ENCODE results near the gene ZNF791. TPM values are rescaled to one million over a fixed set of nuclear protein-coding genes. Genes with fewer than 3 reads are reported as not detected.
A peak's percentile ranks its signal among the peaks of the same experiment; 100 is the strongest.
"Not testable (repeated sequence)": the region's sequence is repeated elsewhere in the genome, so short reads cannot be mapped to it uniquely, and the experiment has no call there.

ZNF791 gene
- total RNA-seq, 1 donor from 2014 or later, result 19.0 TPM

DNA sequence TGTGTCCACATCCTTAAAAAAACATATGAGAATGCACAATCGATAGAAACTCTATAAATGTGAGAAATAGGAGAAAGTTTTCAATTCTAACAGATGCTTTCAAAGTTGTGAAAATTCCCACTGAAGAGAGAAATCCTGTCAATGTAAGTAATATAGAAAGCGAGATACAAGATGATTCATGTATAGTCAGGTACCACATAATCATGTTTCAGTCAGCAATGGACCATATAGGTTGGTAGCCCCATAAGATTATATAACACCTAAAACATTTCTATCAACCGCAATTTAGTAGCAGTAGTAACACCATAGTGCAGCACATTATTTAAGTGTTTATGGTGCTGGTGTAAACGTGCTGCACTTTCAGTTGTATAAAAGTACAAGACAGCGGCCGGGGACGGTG is 18.5 kb downstream of the ZNF791 start:
- DNase-seq (ENCODE audit: low spot score), result no peak

DNA sequence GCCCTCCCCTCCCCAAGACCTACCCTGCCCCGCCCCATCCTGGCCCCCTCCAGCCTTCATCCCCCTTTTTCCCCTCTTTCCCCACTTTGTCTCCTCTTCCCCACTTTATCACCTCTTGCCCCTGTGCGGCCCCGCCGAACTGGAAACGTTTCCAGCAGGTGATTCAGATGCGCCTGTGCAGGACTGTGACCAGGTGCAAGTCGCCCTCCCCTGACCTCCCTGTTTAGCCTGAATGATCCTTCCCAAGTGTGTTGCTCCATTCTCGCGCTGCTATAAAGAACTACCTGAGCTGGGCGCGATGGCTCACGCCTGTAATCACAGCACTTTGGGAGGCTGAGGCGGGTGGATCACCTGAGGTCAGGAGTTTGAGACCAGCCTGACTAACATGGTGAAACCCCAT is 25.9 kb downstream of the ZNF791 start:
- DNase-seq (ENCODE audit: low spot score), result no peak

DNA sequence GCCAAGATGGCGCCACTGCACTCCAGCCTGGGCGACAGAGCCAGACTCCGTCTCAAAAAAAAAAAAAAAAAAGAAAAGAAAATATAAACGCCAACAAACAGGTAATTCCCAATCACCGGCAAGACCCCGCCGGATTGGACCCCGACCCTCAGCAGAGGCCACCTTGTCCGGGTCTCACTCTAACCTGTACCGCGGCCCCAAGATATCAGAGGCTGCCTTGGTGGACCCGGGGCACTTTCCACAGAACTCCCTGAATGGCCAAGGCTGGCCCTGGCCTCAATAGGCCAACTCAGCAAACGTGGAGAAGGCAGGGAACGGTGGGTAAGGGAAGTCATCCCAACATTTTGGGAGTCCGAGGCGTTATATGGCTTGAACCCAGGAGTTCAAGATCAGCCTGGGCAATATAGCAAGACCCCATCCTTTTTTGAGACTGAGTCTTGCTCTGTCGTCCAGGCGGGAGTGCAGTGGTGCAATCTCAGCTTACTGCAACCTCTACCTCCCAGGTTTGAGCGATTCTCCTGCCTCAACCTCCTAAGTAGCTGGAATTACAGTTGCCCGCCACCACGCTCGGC is 28.0 kb downstream of the ZNF791 start:
- DNase-seq (ENCODE audit: low spot score), result no peak

DNA sequence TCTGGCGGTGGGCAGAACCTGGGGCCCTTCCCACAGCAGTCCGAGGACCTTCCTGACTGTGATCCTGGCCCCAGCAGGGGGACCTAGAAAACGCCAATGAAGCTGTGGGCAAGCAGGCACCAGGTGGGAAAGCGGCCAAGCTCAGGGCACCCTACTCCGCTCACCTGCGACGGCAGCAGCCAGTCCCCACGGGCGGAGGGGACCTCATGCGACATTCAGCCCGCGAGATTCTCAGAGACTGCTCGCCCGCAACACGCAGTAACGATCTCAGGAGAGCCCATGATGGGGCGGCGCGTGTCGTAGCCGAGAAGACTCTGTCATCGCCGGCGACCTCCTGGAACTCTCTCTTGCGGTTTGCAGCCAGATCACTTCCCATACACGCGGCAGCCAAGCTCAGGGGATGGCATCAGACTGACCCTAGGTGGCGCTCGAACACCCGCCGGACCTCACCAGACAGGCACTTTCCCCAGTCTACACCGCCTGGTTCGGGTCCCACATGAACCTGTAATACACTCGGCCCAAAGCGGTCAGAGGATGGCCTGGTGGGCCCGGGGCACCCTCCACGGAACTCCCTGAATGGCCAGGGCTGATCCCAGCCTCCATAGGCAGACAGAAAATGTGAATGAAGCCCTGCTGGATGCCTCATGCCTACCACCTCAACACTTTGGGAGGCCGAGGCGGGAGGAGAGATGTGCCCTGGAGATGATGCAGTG is 29.3 kb downstream of the ZNF791 start:
- peak; percentile 69 for DNase-seq (ENCODE audit: low spot score)

DNA sequence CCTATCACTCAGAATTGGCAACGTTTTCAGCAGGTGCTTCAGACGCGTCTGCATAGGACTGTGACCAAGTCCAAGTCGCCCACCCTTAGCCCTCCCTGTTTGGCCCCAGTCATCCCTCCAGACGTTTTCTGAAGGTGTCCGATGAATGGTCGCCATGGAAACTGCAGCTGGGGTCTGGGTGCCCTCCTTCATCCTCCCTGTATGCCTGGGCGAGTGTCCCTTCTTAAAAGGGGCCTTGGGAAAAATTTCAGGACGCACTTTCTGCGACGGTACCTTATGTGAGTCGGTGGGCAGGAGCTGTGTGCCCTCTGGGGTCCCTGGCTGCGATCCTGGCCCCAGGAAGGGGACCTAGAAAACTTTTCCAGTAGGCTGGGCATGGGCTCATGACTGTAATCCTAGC is 30.7 kb downstream of the ZNF791 start:
- no peak for DNase-seq (ENCODE audit: low spot score)

DNA sequence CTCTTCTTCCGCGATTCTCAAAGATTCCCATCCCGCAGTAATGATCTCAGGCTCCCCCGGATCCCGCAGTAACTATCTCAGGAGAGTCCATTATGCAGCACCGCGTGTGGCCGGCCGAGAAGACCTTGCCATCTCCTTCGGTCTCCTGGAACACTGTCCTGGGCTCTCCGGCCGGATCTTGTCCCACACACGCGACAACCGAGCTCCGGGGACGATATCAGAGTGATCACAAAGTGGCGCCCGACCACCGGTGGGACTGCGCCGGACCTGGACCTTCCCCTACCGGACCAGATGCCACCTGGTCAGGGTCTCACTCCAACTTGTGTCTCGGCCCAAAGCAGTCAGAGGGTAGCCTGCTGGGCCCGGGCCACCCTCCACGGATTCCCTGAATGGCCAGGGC is 31.8 kb downstream of the ZNF791 start:
- no peak for DNase-seq (ENCODE audit: low spot score)

DNA sequence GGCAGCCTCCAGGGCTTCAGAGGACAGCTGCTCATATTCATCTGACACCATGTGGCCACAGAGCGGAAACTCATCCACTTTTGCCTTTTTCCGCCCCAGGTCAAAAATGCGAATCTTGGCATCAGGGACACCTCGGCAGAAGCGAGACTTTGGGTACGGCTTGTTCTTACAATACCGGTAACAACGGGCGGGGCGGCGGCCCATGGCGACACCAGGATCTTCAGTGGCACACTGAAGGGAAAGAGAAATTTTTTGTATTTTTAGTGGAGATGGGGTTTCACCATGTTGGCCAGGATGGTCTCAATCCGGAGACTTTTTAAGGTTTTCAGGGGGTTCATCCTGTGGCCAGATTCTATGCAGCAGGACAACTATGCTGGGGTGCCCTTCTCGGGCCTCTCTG is 33.0 kb downstream of the ZNF791 start:
- DNase-seq (ENCODE audit: low spot score), result not testable (repeated sequence)

DNA sequence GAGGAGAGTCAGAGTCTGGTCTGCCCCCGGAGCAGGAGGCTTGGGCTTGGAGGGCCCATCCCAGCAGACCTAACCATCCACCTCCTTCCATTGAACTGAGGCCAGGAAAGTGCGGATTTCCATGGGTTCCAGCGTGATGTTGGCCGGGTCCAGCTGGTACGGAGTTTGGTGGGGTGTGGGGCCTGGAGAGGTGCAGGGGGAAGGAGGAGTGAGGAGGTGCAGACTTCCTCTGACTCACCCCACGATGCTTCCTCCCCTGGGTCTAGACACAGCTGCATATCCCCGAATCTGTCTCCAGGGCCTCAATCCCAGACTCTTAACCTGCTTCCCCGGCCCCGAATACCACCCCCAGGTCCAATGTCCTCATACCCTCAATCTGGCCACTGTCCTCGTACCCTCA is 35.8 kb downstream of the ZNF791 start:
- no peak for DNase-seq (ENCODE audit: low spot score)

DNA sequence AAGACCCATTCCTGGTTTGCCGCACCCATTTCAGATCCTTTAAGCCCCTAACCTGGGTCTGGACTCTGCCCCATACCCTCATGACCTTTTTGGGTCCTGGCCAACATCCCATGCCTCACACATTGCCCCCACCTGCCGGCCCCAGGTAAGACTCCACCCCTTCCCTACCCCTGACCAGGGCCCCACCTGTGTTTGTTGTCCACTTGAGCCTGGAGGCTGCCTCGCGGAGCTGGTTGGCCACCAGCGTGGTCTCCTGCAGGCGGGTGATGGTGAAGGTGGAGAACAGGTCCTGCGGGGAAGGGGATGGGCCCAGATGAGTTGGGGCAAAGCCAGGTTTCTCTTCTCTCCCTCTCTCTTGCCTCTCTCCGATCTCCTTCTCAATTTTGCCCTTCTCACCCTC is 36.3 kb downstream of the ZNF791 start:
- no peak for DNase-seq (ENCODE audit: low spot score)

DNA sequence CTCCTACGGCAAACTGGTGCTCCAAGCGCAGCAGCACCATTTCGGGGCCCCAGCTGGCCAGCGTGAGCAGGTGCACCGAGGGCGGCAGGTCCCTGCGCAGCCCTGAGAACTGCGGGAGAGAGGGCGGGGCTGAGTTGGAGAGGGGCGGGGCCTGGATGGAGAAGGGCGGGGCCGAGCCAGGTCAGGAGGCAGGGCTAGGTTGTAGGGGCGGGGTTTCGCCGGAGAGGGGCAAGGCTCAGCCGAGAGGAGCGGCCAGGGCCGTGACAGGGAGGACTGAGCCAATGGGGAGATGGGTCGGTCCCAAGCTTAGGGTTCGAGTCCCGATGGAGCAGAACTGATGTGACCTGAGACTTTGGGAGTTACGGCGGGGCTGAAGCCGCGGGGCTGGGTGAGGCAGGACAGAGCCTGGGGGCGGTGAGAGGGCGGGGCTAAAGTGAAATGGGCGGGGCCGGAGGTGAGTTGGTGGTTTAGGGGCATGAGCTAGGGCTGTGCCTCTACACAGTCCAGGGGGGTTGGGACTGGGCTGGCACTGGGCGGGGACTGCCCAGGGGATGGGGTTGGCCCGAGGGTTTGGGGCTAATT is 36.9 kb downstream of the ZNF791 start:
- DNase-seq (ENCODE audit: low spot score), result no peak

DNA sequence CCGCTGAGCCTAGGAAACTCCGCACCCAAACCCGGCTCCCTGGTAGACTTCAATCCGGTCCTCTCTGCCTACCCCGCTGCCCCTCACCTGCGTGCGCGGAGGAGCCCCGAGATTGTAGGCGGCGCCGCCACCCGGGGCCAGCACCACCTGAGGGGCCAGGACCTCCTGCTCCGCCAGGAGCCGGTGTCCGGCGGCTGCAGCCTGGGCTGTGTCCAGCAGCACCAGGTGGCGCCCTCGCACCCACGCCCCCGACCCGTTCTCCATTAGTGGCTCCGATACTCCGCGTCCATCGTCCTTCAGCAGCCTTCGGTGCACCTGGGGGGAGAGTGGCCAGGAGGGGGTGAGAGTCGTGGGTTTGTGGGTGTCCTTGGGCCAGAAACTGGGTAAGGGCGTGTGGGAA is 37.4 kb downstream of the ZNF791 start:
- DNase-seq (ENCODE audit: low spot score), result no peak

DNA sequence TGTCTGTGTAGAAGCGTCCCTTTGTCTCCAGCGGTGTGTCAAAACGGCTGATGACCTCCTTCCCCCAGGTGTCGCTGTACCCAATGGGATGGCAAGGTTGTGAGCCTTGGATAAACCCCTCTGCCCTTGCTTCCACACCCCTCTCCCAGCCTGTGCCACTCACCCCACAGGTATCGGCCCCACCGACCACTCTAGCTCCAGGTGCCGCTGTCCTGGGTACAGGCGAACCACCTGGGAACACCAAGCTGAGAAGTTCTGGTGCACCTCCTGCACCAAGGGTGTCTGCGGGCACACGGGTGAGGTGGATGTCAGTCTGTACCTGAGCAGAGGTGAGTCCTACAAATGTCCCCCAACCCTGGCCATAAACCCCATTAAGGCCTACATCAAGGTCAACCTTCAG is 39.2 kb downstream of the ZNF791 start:
- DNase-seq (ENCODE audit: low spot score), result no peak

DNA sequence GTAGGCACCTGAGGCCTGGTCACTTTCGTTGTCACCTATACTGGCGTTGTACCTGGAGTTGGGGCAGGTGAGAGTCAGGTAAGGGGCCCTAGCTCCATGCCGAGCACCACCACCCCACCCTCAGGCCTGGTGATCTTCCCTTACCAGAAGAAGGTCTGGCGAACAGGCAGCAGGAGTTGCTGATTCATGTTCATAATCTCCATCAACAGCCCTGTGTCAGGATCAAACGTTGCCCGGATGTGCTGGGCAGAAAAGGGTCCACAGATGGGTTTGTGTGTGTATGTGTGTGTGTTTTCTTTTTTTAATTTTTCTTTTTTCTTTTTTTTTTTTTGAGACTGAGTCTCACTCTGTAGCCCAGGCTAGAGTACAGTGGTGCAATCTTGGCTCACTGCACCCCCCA is 41.5 kb downstream of the ZNF791 start:
- no peak for DNase-seq (ENCODE audit: low spot score)

DNA sequence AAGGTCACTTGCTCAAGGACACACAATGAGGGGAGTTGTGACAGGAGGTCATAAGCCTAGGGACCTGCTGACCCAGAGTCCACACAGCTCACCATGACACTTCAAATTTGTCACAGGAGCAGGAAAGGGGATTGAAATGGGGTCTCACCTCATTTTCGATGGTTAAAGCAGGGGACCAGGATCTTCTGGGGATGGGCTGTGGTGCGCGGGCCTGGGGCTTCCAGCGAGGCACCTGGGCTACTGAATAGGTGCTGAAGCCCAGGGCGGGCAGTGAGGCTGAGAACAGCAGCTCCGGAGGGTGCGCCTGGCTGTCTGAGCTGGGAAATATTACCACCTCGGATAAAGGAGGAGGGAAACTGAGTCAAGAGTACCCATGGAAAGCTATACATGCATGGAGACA is 44.8 kb downstream of the ZNF791 start:
- no peak for DNase-seq (ENCODE audit: low spot score)

DNA sequence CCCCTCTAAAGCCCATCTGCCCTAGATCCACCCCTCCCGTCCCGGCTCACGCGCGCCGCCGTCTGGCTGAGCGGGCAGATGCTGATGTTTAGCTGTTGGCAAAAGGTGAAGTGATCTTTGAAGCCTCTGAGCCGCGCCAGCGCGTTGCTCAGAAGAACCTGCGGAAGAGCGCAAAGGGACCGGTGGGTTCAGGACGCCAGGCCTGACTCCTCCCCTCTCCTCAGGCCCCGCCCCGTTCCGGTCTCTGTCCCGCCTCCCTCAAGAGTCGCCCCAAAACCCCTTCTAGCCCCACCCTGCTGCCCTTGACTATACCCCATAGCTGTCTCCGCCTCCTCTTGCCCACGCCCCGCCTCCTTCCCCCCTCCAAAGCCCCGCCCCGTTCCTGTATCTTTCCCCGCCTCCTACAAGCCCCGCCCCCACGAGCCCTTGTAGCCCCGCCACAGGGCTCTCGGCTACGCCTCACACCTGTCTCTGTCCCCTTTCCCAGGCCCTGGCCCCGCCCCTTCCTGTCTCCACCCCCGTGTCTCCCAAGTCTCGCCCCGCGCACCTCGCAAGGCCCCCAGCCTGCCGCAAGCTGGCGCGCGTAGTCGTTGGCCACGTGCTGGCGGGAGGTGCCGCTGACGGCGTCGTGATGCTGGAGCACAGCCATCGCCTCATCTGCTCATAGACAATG is 46.3 kb downstream of the ZNF791 start:
- DNase-seq (ENCODE audit: low spot score), result no peak

DNA sequence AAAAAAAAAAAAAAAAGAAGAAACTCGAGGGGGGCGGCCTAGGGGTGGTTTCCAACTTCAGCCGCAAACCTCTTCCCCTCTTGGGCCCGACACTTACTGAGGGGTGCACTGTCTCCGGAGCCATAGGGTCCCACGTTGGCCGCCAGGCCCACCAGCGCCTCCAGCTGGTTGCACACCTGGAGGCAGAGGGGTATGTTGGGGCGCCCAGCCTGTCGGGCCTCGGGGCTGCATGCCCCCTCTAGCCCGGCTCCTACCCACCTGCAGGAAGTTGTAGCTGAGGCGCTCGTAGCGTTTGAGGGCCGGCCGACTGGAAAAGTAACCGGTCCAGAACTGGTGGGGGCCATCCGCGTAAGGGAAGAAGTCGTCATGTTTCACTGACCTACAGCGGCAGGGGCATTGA is 47.2 kb downstream of the ZNF791 start:
- no peak for DNase-seq (ENCODE audit: low spot score)

DNA sequence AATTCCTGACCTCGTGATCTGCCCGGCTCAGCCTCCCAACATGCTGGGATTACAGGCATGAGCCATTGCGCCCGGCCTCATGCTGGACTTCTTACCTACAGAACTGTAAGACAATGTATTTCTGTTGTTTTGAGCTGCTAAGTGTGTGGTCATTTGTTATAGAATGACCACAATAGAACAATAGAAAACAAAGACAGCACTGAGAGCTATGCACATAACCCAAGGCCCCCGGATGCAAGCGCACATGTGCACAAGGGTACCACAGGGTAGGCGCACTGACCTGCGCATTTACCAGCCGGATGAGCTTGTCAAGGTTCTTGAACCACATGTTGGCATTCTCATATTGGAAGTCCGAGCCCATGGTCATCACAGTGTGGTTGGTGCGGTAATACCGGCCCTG is 50.3 kb downstream of the ZNF791 start:
- DNase-seq (ENCODE audit: low spot score), result no peak

DNA sequence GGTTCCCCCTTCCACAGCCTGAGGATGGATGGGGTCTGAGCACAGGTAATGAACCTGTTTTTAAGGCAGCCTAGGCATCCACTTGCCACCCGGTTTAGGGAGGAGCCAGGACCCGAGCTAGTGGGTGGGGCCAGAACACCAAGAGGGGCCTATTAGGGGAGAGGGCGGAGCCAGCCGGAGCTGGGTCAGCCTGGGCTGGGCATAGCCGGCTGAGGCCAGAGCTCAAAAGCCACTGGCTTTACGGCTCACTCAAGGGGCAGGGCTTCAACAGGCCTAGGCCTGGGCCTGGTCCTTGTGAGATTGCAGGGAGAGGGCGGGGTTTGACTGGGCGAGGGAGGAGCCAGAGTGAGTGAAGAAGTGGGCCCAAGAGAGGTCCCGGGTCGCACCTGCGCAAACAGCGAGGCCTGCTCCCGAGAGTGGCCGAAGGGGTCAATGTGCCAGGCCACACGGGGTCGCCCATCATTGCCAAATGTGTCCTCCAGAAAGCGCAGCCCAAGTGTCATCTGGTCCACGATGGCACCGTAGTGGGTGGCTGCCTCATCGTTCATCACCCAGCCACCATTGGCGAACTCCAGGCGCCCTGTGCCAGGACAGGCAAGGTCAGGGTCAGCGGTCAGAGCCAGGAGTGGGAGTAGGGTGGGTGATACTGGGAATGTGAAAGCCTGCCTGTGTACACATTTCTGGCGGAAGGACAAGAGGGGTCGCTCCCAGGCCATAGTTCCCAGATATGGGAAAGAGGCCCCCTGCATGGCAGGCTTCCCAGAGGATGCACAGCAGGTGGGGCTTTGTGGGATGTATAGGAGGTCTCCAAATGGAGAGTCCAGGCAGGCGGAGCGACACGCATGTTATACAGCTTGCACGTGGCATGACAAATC is 53.9 kb downstream of the ZNF791 start:
- no peak for DNase-seq (ENCODE audit: low spot score)

DNA sequence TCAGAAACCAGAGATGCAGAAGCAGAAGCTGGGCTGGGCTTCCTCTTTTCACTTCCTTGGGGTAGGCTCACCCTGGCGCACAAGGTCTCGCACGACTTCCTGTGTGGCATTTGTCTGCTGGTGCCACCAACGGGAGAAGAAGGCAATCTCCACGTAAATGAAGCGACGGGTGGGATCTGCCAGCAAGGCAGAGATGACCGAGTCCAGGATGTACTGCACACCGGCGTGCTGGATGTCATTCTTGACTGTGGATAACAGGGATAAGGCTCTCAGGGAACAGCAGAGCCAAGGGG is 54.5 kb downstream of the ZNF791 start:
- DNase-seq (ENCODE audit: low spot score), result peak; percentile 44

DNA sequence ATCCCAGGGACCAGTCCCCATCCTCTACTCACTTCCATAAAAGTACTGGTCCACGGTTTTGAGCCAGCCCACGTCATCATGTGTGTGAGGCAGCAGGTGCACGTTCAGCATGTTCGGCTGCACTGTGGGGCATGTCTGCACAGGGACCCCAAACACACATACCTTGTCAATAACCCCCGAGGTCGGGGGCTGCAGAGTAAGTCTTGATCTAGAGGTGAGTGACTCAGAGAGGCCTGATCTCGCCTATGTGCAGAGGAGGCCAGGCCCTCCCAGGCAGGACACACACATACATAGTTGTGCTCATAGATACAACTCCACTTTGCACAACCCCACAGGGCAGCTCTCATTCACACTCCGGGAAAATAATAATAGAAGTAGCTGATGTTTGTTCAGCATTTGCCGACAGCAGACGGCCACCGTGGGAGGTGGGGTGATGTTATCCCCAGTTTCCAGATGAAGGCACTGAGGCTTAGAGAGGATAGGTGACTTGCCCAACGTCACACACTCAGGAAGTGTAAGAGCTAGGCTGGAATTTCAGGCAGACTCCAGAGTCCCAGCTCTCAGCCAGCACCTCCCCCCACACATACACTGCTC is 55.0 kb downstream of the ZNF791 start:
- DNase-seq (ENCODE audit: low spot score), result no peak

DNA sequence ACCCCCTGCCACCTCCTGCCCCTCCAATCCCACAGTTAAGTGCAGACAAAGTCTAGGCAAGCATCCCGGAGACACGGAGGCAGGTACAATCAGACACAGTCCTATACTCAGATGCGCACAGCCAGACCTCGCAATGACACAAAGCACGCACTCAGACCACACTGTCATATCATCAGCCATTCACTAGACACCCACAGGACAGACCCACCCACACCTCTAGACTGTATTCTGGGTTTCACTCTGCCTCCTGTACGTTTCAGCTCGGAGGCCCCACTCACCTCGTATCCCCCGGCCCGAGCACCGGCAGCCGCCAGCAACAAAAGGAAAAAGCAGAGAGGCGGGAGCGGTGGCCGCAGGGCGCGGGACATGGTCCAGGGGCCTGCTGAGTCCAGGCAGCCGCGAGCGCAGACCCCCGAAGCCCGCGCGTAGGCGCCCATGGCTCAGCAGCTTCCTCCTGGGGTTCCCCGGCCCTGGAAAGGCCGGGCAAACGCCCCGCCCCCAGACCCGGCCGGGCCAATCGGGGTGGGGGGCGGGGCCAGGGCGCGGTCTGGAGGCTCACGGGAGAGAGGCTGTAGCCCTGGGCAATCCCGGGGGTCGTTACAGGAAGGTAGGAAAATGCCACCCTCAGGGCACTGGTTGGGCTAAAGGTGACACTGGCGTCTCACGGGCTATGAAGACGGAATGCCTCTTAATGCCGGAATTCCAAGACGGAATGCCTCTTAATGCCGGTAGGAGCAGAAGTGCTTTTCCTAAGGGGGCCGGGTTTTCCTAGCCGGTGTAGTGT is 55.7 kb downstream of the ZNF791 start, which contains the start of the genes MAN2B1 and WDR83:
TSS of gene MAN2B1 (minus strand) at position 478 of the 784 bp plus-strand sequence. CDS start at position 437, 41 bp downstream.
TSS of gene WDR83 (plus strand) at position 543 of the 784 bp plus-strand sequence. CDS start 2,984 bp downstream, outside the sequence.
- DNase-seq (ENCODE audit: low spot score), result peak; percentile 82

Data from umbilical cord (tissue), 2 donors.